HCT116 (cell line): ENCODE results near the gene GRIK5. TPM values are rescaled to one million over a fixed set of nuclear protein-coding genes. Genes with fewer than 3 reads are reported as not detected.

Source experiments
- ATAC-seq: fragments of 200-7000 bp; cut with Tn5 transposase; 2 replicates; pipeline ENCODE4 v1.9.1; 2020; ENCODE audit warnings: mild to moderate bottlenecking, moderate library complexity
- BruUV-seq: library from RNA; stranded (reverse); fragments of 400-500 nt; replicated peaks from 2 replicates; lab custom pipeline; 2021; lab: Mats Ljungman, UMichigan
- CTCF ChIA-PET: fragments of 300-600 bp; sonication (Branson Sonifier 250); formaldehyde crosslinking; loops from one replicate; lab custom pipeline; 2021; ENCODE audit warnings: antibody characterized with exemption; lab: Charles Lee
- POLR2A ChIA-PET: fragments of 300-600, 350-600 bp; sonication (Branson Sonifier 250); formaldehyde crosslinking; loops from one replicate; lab custom pipeline; 2021; ENCODE audit warnings: antibody characterized with exemption; lab: Charles Lee
- RAD21 ChIA-PET, 2 experiments: fragments of 300-600 bp; sonication (Branson Sonifier 250); formaldehyde crosslinking; loops; one replicate each; lab custom pipeline; 2023; ENCODE audit warnings: low total read pairs in 2 of 2; ENCODE audit not compliant: uncharacterized antibody in 2 of 2, unreplicated experiment in 2 of 2, low non-redundant PET in 1 of 2; lab: Charles Lee
- DNase-seq: peaks from one replicate; pipeline ENCODE4 v3.0.0-alpha.2; 2010; ENCODE audit warnings: low read depth, low spot score
- H2AFZ ChIP-seq: fragments of 200-600 bp; shearing (Covaris generic), sonication (generic); 2 replicates; pipeline ENCODE4 v1.6.1; 2017; ENCODE audit warnings: low read depth, mixed run types, mixed read lengths, antibody characterized with exemption, low read length; ENCODE audit not compliant: poor library complexity, severe bottlenecking
- H3K27ac ChIP-seq: 2 replicates; pipeline ENCODE4 v1.5.1; 2012; ENCODE audit warnings: low read depth, low read length
- H3K27me3 ChIP-seq: fragments of 200-600 bp; sonication (generic); 2 replicates; pipeline ENCODE4 v1.6.1; 2016; ENCODE audit warnings: mixed run types, low read length, mixed read lengths; ENCODE audit not compliant: insufficient read depth
- H3K36me3 ChIP-seq, 2 experiments: fragments of 200-500 bp in 1 of 2; fragments of 200-600 bp in 1 of 2; sonication (Bioruptor generic) in 1 of 2; sonication (generic) in 1 of 2; 2 replicates each; pipeline versions ENCODE4 v1.5.1 to v1.6.1; 2014 to 2016; ENCODE audit warnings: low read length in 2 of 2, inconsistent platforms in 1 of 2, mixed read lengths in 1 of 2, mixed run types in 1 of 2; ENCODE audit not compliant: insufficient read depth in 2 of 2, control insufficient read depth in 1 of 2
- H3K4me1 ChIP-seq, 2 experiments: fragments of 200-600 bp in 1 of 2; sonication (generic) in 1 of 2; 2 replicates each; pipeline versions ENCODE4 v1.5.1 to v1.6.1; 2012 to 2017; ENCODE audit warnings: low read length in 2 of 2, inconsistent platforms in 1 of 2, mild to moderate bottlenecking in 1 of 2, mixed read lengths in 1 of 2, mixed run types in 1 of 2, moderate library complexity in 1 of 2; ENCODE audit not compliant: insufficient read depth in 2 of 2, control insufficient read depth in 1 of 2
- H3K4me2 ChIP-seq: fragments of 200-600 bp; sonication (generic); 2 replicates; pipeline ENCODE4 v1.6.1; 2017; ENCODE audit warnings: mixed run types, low read length, mixed read lengths
- H3K4me3 ChIP-seq, 2 experiments: fragments of 200-600 bp in 1 of 2; sonication (generic) in 1 of 2; replicated peaks in 1 of 2; 2 replicates each; pipeline ENCODE4 v1.5.1; 2011 to 2016; ENCODE audit warnings: low read length in 2 of 2, control low read depth in 1 of 2, low read depth in 1 of 2, mild to moderate bottlenecking in 1 of 2, mixed read lengths in 1 of 2, mixed run types in 1 of 2
- H3K79me2 ChIP-seq: fragments of 200-600 bp; sonication (generic); 2 replicates; pipeline ENCODE4 v1.6.1; 2017; ENCODE audit warnings: mild to moderate bottlenecking, mixed run types, low read length, moderate library complexity, mixed read lengths; ENCODE audit not compliant: insufficient read depth
- H3K9ac ChIP-seq: fragments of 200-600 bp; sonication (generic); 2 replicates; pipeline ENCODE4 v1.6.1; 2016; ENCODE audit warnings: low read length, mixed read lengths
- H3K9me2 ChIP-seq: fragments of 200-600 bp; sonication (generic), shearing (Covaris generic); 2 replicates; pipeline ENCODE4 v1.6.1; 2017; ENCODE audit warnings: mixed run types, mild to moderate bottlenecking, moderate library complexity; ENCODE audit not compliant: insufficient read depth
- H3K9me3 ChIP-seq, 2 experiments: fragments of 200-500 bp in 1 of 2; fragments of 200-600 bp in 1 of 2; sonication (Bioruptor generic) in 1 of 2; sonication (generic) in 1 of 2; 2 replicates each; pipeline ENCODE4 v1.6.1; 2014 to 2017; ENCODE audit warnings: low read length in 2 of 2, mixed read lengths in 2 of 2, inconsistent platforms in 1 of 2, low read depth in 1 of 2, mild to moderate bottlenecking in 1 of 2, mixed run types in 1 of 2, moderate library complexity in 1 of 2; ENCODE audit not compliant: control insufficient read depth in 1 of 2, insufficient read depth in 1 of 2
- H4K20me1 ChIP-seq: fragments of 200-600 bp; sonication (generic), shearing (Covaris generic); 2 replicates; pipeline ENCODE4 v1.6.1; 2017; ENCODE audit warnings: mixed run types, mild to moderate bottlenecking, moderate library complexity; ENCODE audit not compliant: insufficient read depth
- CBX3 ChIP-seq: IDR thresholded peaks from 2 replicates; pipeline ENCODE4 v1.6.1; 2012; ENCODE audit warnings: low read depth
- CEBPB ChIP-seq: IDR thresholded peaks from 2 replicates; pipeline ENCODE4 v1.6.1; 2012; ENCODE audit warnings: low read depth
- EGR1 ChIP-seq: IDR thresholded peaks from 2 replicates; pipeline ENCODE4 v1.6.1; 2012; ENCODE audit warnings: low read depth
- ELF1 ChIP-seq: IDR thresholded peaks from 2 replicates; pipeline ENCODE4 v1.6.1; 2012; ENCODE audit warnings: low read depth, borderline replicate concordance
- FOSL1 ChIP-seq: IDR thresholded peaks from 2 replicates; pipeline ENCODE4 v1.6.1; 2012; ENCODE audit warnings: low read depth
- JUND ChIP-seq: IDR thresholded peaks from 2 replicates; pipeline ENCODE4 v1.6.1; 2012
- MAX ChIP-seq: IDR thresholded peaks from 2 replicates; pipeline ENCODE4 v1.6.1; 2012
- POLR2AphosphoS5 ChIP-seq: IDR thresholded peaks from 2 replicates; pipeline ENCODE4 v1.6.1; 2011; ENCODE audit warnings: mild to moderate bottlenecking, low read depth, low read length, moderate library complexity
- RAD21 ChIP-seq: IDR thresholded peaks from 2 replicates; pipeline ENCODE4 v1.6.1; 2012; ENCODE audit warnings: low read depth, mild to moderate bottlenecking
- REST ChIP-seq: IDR thresholded peaks from 2 replicates; pipeline ENCODE4 v1.6.1; 2012; ENCODE audit warnings: low read depth
- SP1 ChIP-seq: IDR thresholded peaks from 2 replicates; pipeline ENCODE4 v1.6.1; 2012; ENCODE audit warnings: low read depth
- SRF ChIP-seq: IDR thresholded peaks from 2 replicates; pipeline ENCODE4 v1.6.1; 2012; ENCODE audit warnings: low read depth
- TCF7L2 ChIP-seq: IDR thresholded peaks from 2 replicates; pipeline ENCODE4 v1.7.0; 2011; ENCODE audit warnings: borderline replicate concordance, inconsistent platforms; ENCODE audit not compliant: insufficient read depth, insufficient read length; ENCODE audit errors: extremely low read depth
- ZFX ChIP-seq: fragments of 450-650 bp; IDR thresholded peaks from 2 replicates; pipeline ENCODE4 v1.6.1; 2017
- intact Hi-C: fragments of 100-400 bp; cut with micrococcal nuclease; formaldehyde crosslinking; loops from 2 replicates; pipeline ENCODE4 v1.10.0; 2022
- total RNA-seq: library from RNA; stranded (reverse); gene quantifications from one replicate; pipeline ENCODE4 v1.2.1, GENCODE V29; 2021; ENCODE audit not compliant: unreplicated experiment
- TF ChIP-seq, protein P1 (sequence below), 3 experiments: fragments of 200-600 bp in 1 of 3; sonication (generic) in 1 of 3; IDR thresholded peaks in 2 of 3; conservative IDR thresholded peaks in 1 of 3; 2 replicates each; pipeline ENCODE4 v1.5.1; 2012 to 2017; ENCODE audit warnings: low read depth in 2 of 3, low read length in 2 of 3, antibody characterized with exemption in 1 of 3, borderline replicate concordance in 1 of 3, control low read depth in 1 of 3, mild to moderate bottlenecking in 1 of 3, mixed read lengths in 1 of 3, mixed run types in 1 of 3, moderate library complexity in 1 of 3; ENCODE audit not compliant: insufficient read depth in 1 of 3
- TF ChIP-seq, protein P2 (sequence below): IDR thresholded peaks from 2 replicates; pipeline ENCODE4 v1.6.1; 2012

The GRIK5 gene
- total RNA-seq, 1 experiment from 2014 or later = 1.7 TPM

- no peak for DNase-seq
- no peak overlapping the region for H3K9ac ChIP-seq
- intact Hi-C loops = no loop called here
- no peak overlapping the region for H2AFZ ChIP-seq
- H3K27me3 ChIP-seq = 0 out of 2 replicates have a peak, but pooled peaks cover 4% of the 10 kb centered on the region
- H3K4me2 ChIP-seq = no peak overlapping the region
- ATAC-seq = no peak
- H3K9me2 ChIP-seq = no peaks in the 10 kb centered on the region
- no peak overlapping the region for H3K27ac ChIP-seq
- H3K4me3 ChIP-seq = no peak overlapping the region
- ChIA-PET RAD21 (no interaction called here), CTCF (interaction anchor here (2.2 kb wide), 1 partner anchor 22 kb away, joined by 9 read pairs; no protein-coding TSS in a partner anchor), POLR2A (no interaction called here)
- H4K20me1 ChIP-seq = no peaks in the 10 kb centered on the region
- H3K36me3 ChIP-seq = no peaks in the 10 kb centered on the region
- BruUV-seq = no TSS peak
- no peaks in the 10 kb centered on the region for H3K79me2 ChIP-seq
- no peaks in the 10 kb centered on the region for H3K4me1 ChIP-seq
- TF ChIP-seq, protein P1, sequence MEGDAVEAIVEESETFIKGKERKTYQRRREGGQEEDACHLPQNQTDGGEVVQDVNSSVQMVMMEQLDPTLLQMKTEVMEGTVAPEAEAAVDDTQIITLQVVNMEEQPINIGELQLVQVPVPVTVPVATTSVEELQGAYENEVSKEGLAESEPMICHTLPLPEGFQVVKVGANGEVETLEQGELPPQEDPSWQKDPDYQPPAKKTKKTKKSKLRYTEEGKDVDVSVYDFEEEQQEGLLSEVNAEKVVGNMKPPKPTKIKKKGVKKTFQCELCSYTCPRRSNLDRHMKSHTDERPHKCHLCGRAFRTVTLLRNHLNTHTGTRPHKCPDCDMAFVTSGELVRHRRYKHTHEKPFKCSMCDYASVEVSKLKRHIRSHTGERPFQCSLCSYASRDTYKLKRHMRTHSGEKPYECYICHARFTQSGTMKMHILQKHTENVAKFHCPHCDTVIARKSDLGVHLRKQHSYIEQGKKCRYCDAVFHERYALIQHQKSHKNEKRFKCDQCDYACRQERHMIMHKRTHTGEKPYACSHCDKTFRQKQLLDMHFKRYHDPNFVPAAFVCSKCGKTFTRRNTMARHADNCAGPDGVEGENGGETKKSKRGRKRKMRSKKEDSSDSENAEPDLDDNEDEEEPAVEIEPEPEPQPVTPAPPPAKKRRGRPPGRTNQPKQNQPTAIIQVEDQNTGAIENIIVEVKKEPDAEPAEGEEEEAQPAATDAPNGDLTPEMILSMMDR (IDR thresholded peaks at IDR 0.05 in 2 of 3, conservative IDR thresholded peaks at IDR 0.05 in 1 of 3; ENCODE audit: borderline replicate concordance in 1 of 3, insufficient read depth in 1 of 3, low read depth in 2 of 3, low read length in 2 of 3) = no peak
- TF ChIP-seq SP1 (no peak), POLR2AphosphoS5 (no peak), TCF7L2 (no peak), JUND (no peak), CBX3 (no peak), RAD21 (no peak), REST (no peak), ELF1 (no peak), CEBPB (no peak), ZFX (no peak), MAX (no peak), EGR1 (no peak), FOSL1 (no peak), SRF (no peak)
- TF ChIP-seq, protein P2, sequence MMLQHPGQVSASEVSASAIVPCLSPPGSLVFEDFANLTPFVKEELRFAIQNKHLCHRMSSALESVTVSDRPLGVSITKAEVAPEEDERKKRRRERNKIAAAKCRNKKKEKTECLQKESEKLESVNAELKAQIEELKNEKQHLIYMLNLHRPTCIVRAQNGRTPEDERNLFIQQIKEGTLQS = no peak
- H3K9me3 ChIP-seq = no peaks in the 10 kb centered on the region
These were observed 63.4 kb downstream of the GRIK5 start for GRCh38 chr19:42006569-42006968.
